OCI-LY1 (cell line): ENCODE data around the gene ESX1.

Experiments
- EZH2 ChIP-seq: fragments of 200-600 bp; sonication (generic), shearing (Covaris generic); IDR thresholded peaks from 2 replicates; pipeline ENCODE4 v1.8.0; 2017; ENCODE audit warnings: borderline replicate concordance, mixed run types, mild to moderate bottlenecking, antibody characterized with exemption, low read length, moderate library complexity, mixed read lengths
- TF ChIP-seq, protein P1 (sequence below): fragments of 200-600 bp; sonication (generic), shearing (Covaris generic); IDR thresholded peaks from 2 replicates; pipeline ENCODE4 v1.5.1; 2017; ENCODE audit warnings: mild to moderate bottlenecking, antibody characterized with exemption, low read length, moderate library complexity, mixed read lengths

GRCh38 chrX:104281564-104281963 is 26.8 kb upstream of the ESX1 start:
- no peak for TF ChIP-seq EZH2
- TF ChIP-seq, protein P1, sequence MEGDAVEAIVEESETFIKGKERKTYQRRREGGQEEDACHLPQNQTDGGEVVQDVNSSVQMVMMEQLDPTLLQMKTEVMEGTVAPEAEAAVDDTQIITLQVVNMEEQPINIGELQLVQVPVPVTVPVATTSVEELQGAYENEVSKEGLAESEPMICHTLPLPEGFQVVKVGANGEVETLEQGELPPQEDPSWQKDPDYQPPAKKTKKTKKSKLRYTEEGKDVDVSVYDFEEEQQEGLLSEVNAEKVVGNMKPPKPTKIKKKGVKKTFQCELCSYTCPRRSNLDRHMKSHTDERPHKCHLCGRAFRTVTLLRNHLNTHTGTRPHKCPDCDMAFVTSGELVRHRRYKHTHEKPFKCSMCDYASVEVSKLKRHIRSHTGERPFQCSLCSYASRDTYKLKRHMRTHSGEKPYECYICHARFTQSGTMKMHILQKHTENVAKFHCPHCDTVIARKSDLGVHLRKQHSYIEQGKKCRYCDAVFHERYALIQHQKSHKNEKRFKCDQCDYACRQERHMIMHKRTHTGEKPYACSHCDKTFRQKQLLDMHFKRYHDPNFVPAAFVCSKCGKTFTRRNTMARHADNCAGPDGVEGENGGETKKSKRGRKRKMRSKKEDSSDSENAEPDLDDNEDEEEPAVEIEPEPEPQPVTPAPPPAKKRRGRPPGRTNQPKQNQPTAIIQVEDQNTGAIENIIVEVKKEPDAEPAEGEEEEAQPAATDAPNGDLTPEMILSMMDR = no peak
